ENCODE measurements around the gene CPA4. TPM values are rescaled to one million over a fixed set of nuclear protein-coding genes. Genes with fewer than 3 reads are reported as not detected.

Gene CPA4
- total and polyA plus RNA-seq, 5 donors from 2014 or later, result not detected

- Histone ChIP-seq H3K9me3 (ENCODE audit: control insufficient read depth in 2 of 2, low read length in 2 of 2) (no peaks in the 10 kb centered on the region), H3K27me3 (ENCODE audit: control insufficient read depth, insufficient read depth, low read length) (no peaks in the 10 kb centered on the region), H3K36me3 (ENCODE audit: control insufficient read depth, insufficient read depth, low read length) (no peaks in the 10 kb centered on the region), H3K4me1 (ENCODE audit: control insufficient read depth, insufficient read depth, low read length, poor library complexity, severe bottlenecking) (peaks cover 28% of the 10 kb centered on the region), H3K27ac (ENCODE audit: insufficient read depth, low read length, poor library complexity, severe bottlenecking) (no peak overlapping the region), H3K4me3 (ENCODE audit: low read depth, low read length) (no peak overlapping the region)
- Mint-ChIP-seq H3K36me3 (peaks cover 4% of the 10 kb centered on the region), H3K9me3 (peaks cover 0 to 4% (median under 1%) of the 10 kb centered on the region in 7 donors), H3K27ac (no peak overlapping the region), H3K4me3 (no peak overlapping the region), H3K4me1 (peaks cover 6 to 45% (median 21%) of the 10 kb centered on the region in 4 donors), H3K27me3 (no peaks in the 10 kb centered on the region)
- no peak for ATAC-seq (ENCODE audit: low read depth in 2 of 2)
- no peak for DNase-seq
These were observed 78.1 kb downstream of the CPA4 start for GRCh38 chr7:130371046-130371445.

- Mint-ChIP-seq H3K36me3 (peaks cover 4% of the 10 kb centered on the region), H3K27me3 (no peaks in the 10 kb centered on the region), H3K9me3 (peaks cover 0 to 12% (median 4%) of the 10 kb centered on the region in 7 donors), H3K4me1 (peaks cover 6 to 30% (median 12%) of the 10 kb centered on the region in 4 donors), H3K4me3 (no peak overlapping the region), H3K27ac (no peak overlapping the region)
- peaks cover 13% of the 10 kb centered on the region for H3K4me1 ChIP-seq (ENCODE audit: control insufficient read depth, insufficient read depth, low read length, poor library complexity, severe bottlenecking)
- no peak for DNase-seq
- H3K27ac ChIP-seq (ENCODE audit: insufficient read depth, low read length, poor library complexity, severe bottlenecking), result no peak overlapping the region
- H3K4me3 ChIP-seq (ENCODE audit: low read depth, low read length), result no peak overlapping the region
- H3K9me3 ChIP-seq (ENCODE audit: control insufficient read depth in 2 of 2, low read length in 2 of 2), result no peaks in the 10 kb centered on the region
- no peaks in the 10 kb centered on the region for H3K27me3 ChIP-seq (ENCODE audit: control insufficient read depth, insufficient read depth, low read length)
- ATAC-seq (ENCODE audit: low read depth in 2 of 2), result no peak
- H3K36me3 ChIP-seq (ENCODE audit: control insufficient read depth, insufficient read depth, low read length), result no peaks in the 10 kb centered on the region
These were observed 79.6 kb downstream of the CPA4 start for GRCh38 chr7:130372402-130373165.

Other genes starting within 250 kb of the CPA4 start
- 12.9 TPM for gene ZC3HC1, start 241.8 kb upstream of the CPA4 start, total RNA-seq
- 10 to 100 TPM; 14.8 to 20.7 (median 16.2) TPM for gene ZC3HC1, start 241.8 kb upstream of the CPA4 start, polyA plus RNA-seq
- gene KLHDC10, start 222.6 kb upstream of the CPA4 start, total RNA-seq, result 16.8 TPM
- gene KLHDC10, start 222.6 kb upstream of the CPA4 start, polyA plus RNA-seq, result 1 to 10 TPM; 1.3 to 4.7 (median 2.0) TPM
- gene TMEM209, start 87.8 kb upstream of the CPA4 start, total RNA-seq, result 27.5 TPM
- gene TMEM209, start 87.8 kb upstream of the CPA4 start, polyA plus RNA-seq, result 10 to 100 TPM; 41.3 to 57.9 (median 47.3) TPM
- not detected for gene SSMEM1, start 85.3 kb upstream of the CPA4 start, total RNA-seq
- not detected for gene SSMEM1, start 85.3 kb upstream of the CPA4 start, polyA plus RNA-seq
- gene CPA2, start 26.3 kb upstream of the CPA4 start, total RNA-seq, result not detected
- gene CPA2, start 26.3 kb upstream of the CPA4 start, polyA plus RNA-seq, result not detected
- gene CPA5, start 51.7 kb downstream of the CPA4 start, total RNA-seq, result 4.3 TPM
- gene CPA5, start 51.7 kb downstream of the CPA4 start, polyA plus RNA-seq, result 10 to 100 TPM; 23.6 to 86.2 (median 61.0) TPM
- not detected for gene CPA1, start 87.3 kb downstream of the CPA4 start, total RNA-seq
- under 1 TPM in 1 of 4 donors, not detected in 3; 0.25 TPM for gene CPA1, start 87.3 kb downstream of the CPA4 start, polyA plus RNA-seq
- 4.1 TPM for gene CEP41, start 147.9 kb downstream of the CPA4 start, total RNA-seq
- gene CEP41, start 147.9 kb downstream of the CPA4 start, polyA plus RNA-seq, result 10 to 100 TPM; 12.7 to 22.0 (median 14.5) TPM
- gene MEST, start 198.9 kb downstream of the CPA4 start, total RNA-seq, result 3.8 TPM
- gene MEST, start 198.9 kb downstream of the CPA4 start, polyA plus RNA-seq, result 1 to 10 TPM; 1.8 to 3.1 (median 2.2) TPM